ENCODE results near the gene MGAT5. TPM values are rescaled to one million over a fixed set of nuclear protein-coding genes. Genes with fewer than 3 reads are reported as not detected.

Gene MGAT5
- total RNA-seq, 4 donors from 2014 or later: 32.4 to 65.9 (median 46.6) TPM

GRCh38 chr2:134218414-134218813 is 35.5 kb upstream of the MGAT5 start:
- no peak for ATAC-seq
- TF ChIP-seq, protein P1, sequence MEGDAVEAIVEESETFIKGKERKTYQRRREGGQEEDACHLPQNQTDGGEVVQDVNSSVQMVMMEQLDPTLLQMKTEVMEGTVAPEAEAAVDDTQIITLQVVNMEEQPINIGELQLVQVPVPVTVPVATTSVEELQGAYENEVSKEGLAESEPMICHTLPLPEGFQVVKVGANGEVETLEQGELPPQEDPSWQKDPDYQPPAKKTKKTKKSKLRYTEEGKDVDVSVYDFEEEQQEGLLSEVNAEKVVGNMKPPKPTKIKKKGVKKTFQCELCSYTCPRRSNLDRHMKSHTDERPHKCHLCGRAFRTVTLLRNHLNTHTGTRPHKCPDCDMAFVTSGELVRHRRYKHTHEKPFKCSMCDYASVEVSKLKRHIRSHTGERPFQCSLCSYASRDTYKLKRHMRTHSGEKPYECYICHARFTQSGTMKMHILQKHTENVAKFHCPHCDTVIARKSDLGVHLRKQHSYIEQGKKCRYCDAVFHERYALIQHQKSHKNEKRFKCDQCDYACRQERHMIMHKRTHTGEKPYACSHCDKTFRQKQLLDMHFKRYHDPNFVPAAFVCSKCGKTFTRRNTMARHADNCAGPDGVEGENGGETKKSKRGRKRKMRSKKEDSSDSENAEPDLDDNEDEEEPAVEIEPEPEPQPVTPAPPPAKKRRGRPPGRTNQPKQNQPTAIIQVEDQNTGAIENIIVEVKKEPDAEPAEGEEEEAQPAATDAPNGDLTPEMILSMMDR (IDR thresholded peaks at IDR 0.05): no peak
- no peak for TF ChIP-seq EP300 (IDR thresholded peaks at IDR 0.05)
- TF ChIP-seq POLR2AphosphoS5 (IDR thresholded peaks at IDR 0.05): no peak
- no peak for TF ChIP-seq POLR2A (IDR thresholded peaks at IDR 0.05)
- Histone ChIP-seq H3K4me3 (no peak overlapping the region), H3K27ac (no peak overlapping the region), H3K4me1 (peaks cover 0 to 17% (median 0%) of the 10 kb centered on the region in 3 donors), H3K27me3 (no peaks in the 10 kb centered on the region), H3K9me3 (no peaks in the 10 kb centered on the region), H3K36me3 (no peaks in the 10 kb centered on the region)
- WGBS, 2 donors (ENCODE audit: low coverage in 1 of 2): 100% methylated on average over 1 of the region's 3 CpGs; no CpG with 5 or more reads in 1 of the 2 donors

DNA sequence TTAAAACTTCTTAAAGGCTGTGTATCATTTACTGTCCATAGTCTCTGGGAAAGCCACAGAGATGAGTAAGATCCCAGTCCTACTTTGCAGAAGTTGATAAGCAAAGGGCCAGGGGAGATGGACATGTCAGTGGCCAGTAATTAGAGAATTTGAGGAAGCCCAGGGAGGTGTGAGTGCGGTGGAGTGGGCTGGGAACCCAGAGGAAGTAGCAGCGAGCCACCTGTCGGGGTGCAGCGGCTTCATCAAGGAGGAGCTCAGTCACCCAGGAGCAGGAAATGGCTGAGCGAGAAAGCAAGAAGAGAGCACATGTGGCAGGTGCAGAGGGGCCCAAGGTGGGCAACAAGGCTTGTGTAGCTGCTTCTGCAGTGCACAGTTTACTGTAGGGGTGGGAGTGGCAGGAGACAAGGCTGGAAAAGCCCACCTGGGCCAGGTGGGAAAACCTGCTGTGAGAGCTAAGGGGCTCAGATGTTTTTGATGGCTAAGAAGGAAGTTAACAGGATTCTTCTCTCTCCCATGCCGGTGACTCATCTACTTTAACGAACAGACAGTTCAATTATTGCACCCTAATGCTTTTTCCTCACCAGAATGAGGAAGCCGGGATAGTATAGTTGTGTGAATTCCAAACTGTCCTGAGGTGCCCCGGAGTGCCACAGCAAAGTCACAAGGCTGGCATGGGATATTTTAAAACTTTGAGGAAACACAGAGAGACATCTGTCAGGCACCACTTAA is 34.8 kb upstream of the MGAT5 start:
- Histone ChIP-seq H3K4me3 (no peak overlapping the region), H3K4me1 (peaks cover 0 to 17% (median 0%) of the 10 kb centered on the region in 3 donors), H3K36me3 (no peaks in the 10 kb centered on the region), H3K27me3 (no peaks in the 10 kb centered on the region), H3K9me3 (no peaks in the 10 kb centered on the region), H3K27ac (no peak overlapping the region)
- WGBS, 2 donors (ENCODE audit: low coverage in 1 of 2): 85 to 90% methylated on average over 6 of the region's 9 CpGs
- ATAC-seq: peak; percentile 73
- TF ChIP-seq EP300 (IDR thresholded peaks at IDR 0.05): no peak

- Histone ChIP-seq H3K9me3 (no peaks in the 10 kb centered on the region), H3K4me1 (peaks cover 0 to 17% (median 0%) of the 10 kb centered on the region in 3 donors), H3K36me3 (no peaks in the 10 kb centered on the region), H3K27ac (no peak overlapping the region), H3K4me3 (no peak overlapping the region), H3K27me3 (no peaks in the 10 kb centered on the region)
- WGBS, 2 donors (ENCODE audit: low coverage in 1 of 2): 51 to 81% methylated on average over 5 to 7 of the region's 7 CpGs
- no peak for ATAC-seq
- TF ChIP-seq POLR2AphosphoS5 (IDR thresholded peaks at IDR 0.05): no peak
- no peak for TF ChIP-seq EP300 (IDR thresholded peaks at IDR 0.05)
- TF ChIP-seq, protein P1 (IDR thresholded peaks at IDR 0.05): no peak
- no peak for TF ChIP-seq POLR2A (IDR thresholded peaks at IDR 0.05)
These were observed 33.4 kb upstream of the MGAT5 start for GRCh38 chr2:134220344-134220974.

DNA sequence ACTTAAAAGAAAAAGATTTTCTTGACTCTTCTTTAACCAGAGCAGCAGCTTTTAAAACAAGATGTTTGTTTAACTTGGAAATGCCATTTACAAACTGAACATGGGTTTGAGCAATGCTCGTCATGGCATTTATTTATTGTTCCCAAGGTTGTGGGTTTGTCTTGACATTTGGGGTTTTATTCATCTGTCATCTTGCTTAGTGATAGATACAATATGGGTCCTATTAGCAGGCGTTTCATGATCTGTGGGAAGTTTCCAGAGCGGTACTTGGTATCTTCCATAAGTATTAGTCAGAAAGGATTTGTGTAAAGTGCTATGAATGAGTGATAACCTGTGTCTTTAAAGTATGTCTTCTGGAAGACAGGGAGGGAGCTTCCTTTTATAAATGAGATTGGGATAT is 29.9 kb upstream of the MGAT5 start:
- TF ChIP-seq POLR2AphosphoS5 (IDR thresholded peaks at IDR 0.05): no peak
- TF ChIP-seq, protein P1 (IDR thresholded peaks at IDR 0.05): no peak
- TF ChIP-seq EP300 (IDR thresholded peaks at IDR 0.05): no peak
- TF ChIP-seq POLR2A (IDR thresholded peaks at IDR 0.05): no peak
- Histone ChIP-seq H3K27ac (no peak overlapping the region), H3K4me3 (no peak overlapping the region), H3K27me3 (no peaks in the 10 kb centered on the region), H3K4me1 (peaks cover 0 to 15% (median 0%) of the 10 kb centered on the region in 3 donors), H3K36me3 (no peaks in the 10 kb centered on the region), H3K9me3 (peaks cover 0 to 9% (median 0%) of the 10 kb centered on the region in 3 donors)
- ATAC-seq: no peak
- WGBS, 2 donors (ENCODE audit: low coverage in 1 of 2): 89% methylated on average over 3 of the region's 3 CpGs; no CpG with 5 or more reads in 1 of the 2 donors

GRCh38 chr2:134225173-134225572 is 28.7 kb upstream of the MGAT5 start:
- Histone ChIP-seq H3K9me3 (peaks cover 0 to 9% (median 0%) of the 10 kb centered on the region in 3 donors), H3K36me3 (no peaks in the 10 kb centered on the region), H3K4me3 (no peak overlapping the region), H3K4me1 (peaks cover 0 to 5% (median 0%) of the 10 kb centered on the region in 3 donors), H3K27ac (no peak overlapping the region), H3K27me3 (no peaks in the 10 kb centered on the region)
- 85 to 100% methylated on average over 2 of the region's 2 CpGs for WGBS, 2 donors (ENCODE audit: low coverage in 1 of 2)
- TF ChIP-seq POLR2A (IDR thresholded peaks at IDR 0.05): no peak
- no peak for TF ChIP-seq EP300 (IDR thresholded peaks at IDR 0.05)
- no peak for TF ChIP-seq POLR2AphosphoS5 (IDR thresholded peaks at IDR 0.05)
- no peak for ATAC-seq
